GM18517 (cell line): ENCODE data around the gene FAM24B.

Source experiments
- ATAC-seq: cut with Tn5 transposase; IDR thresholded peaks from one replicate; pipeline ENCODE4 v1.9.1; 2021; ENCODE audit warnings: mild to moderate bottlenecking, moderate library complexity; ENCODE audit not compliant: unreplicated experiment

The FAM24B gene

GRCh38 chr10:122828716-122829255 lies 50.6 kb downstream of the FAM24B start:
- ATAC-seq, result no peak

- ATAC-seq, result no peak
Measured at GRCh38 chr10:122827302-122827701, 52.1 kb downstream of the FAM24B start.

- no peak for ATAC-seq
Measured at GRCh38 chr10:122822973-122823690, 56.2 kb downstream of the FAM24B start.

GRCh38 chr10:122821808-122822207 lies 57.6 kb downstream of the FAM24B start:
- ATAC-seq, result no peak

GRCh38 chr10:122815458-122815857 lies 63.9 kb downstream of the FAM24B start:
- ATAC-seq, result no peak

- ATAC-seq, result no peak
Measured at GRCh38 chr10:122814493-122814892, 64.9 kb downstream of the FAM24B start.

- ATAC-seq, result no peak
Measured at GRCh38 chr10:122812751-122813150, 66.6 kb downstream of the FAM24B start.

GRCh38 chr10:122802282-122802681 lies 77.1 kb downstream of the FAM24B start:
- ATAC-seq, result no peak
